ENCODE data around the gene SH2D7. TPM values are rescaled to one million over a fixed set of nuclear protein-coding genes. Genes with fewer than 3 reads are reported as not detected.

Gene SH2D7
- total and polyA plus RNA-seq, 2 donors (not counting 3 experiments of a cell fraction or from before 2014, with no cell fraction given): not detected

GRCh38 chr15:78109156-78109555, 16.8 kb downstream of the SH2D7 start:
- H3K4me2 ChIP-seq (ENCODE audit: insufficient read depth, low read length): no peak overlapping the region
- BruUV-seq (replicated peaks): no TSS peak
- no peaks in the 10 kb centered on the region for H3K9me3 ChIP-seq (replicated peaks; ENCODE audit: control insufficient read depth, insufficient read depth, low read length)
- CTCF ChIA-PET: interaction anchor here (0.9 to 11.2 kb wide), 31 partner anchors 8 to 431 kb away, joined by 3 to 273 read pairs (median 12); partner anchors contain the start of genes IDH3A, PSMA4, SH2D7 and TBC1D2B
- no peak overlapping the region for H3K9ac ChIP-seq (replicated peaks; ENCODE audit: extremely low read depth, insufficient read depth, low read length)
- DNase-seq (ENCODE audit: low read depth, low spot score): no peak
- intact Hi-C loops (cut with micrococcal nuclease): loop anchor here (2.0 kb wide), 1 partner anchor 32 kb away; the partner anchor contains the start of gene TBC1D2B
- H3K4me3 ChIP-seq (replicated peaks in 1 of 3; ENCODE audit: insufficient read depth in 1 of 3, low read depth in 1 of 3, low read length in 3 of 3): no peak overlapping the region
- H2AFZ ChIP-seq (ENCODE audit: low read depth, low read length): no peak overlapping the region
- TF ChIP-seq, protein P1, sequence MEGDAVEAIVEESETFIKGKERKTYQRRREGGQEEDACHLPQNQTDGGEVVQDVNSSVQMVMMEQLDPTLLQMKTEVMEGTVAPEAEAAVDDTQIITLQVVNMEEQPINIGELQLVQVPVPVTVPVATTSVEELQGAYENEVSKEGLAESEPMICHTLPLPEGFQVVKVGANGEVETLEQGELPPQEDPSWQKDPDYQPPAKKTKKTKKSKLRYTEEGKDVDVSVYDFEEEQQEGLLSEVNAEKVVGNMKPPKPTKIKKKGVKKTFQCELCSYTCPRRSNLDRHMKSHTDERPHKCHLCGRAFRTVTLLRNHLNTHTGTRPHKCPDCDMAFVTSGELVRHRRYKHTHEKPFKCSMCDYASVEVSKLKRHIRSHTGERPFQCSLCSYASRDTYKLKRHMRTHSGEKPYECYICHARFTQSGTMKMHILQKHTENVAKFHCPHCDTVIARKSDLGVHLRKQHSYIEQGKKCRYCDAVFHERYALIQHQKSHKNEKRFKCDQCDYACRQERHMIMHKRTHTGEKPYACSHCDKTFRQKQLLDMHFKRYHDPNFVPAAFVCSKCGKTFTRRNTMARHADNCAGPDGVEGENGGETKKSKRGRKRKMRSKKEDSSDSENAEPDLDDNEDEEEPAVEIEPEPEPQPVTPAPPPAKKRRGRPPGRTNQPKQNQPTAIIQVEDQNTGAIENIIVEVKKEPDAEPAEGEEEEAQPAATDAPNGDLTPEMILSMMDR (IDR thresholded peaks at IDR 0.05; ENCODE audit: extremely low read depth in 1 of 2, insufficient read depth in 1 of 2, low read depth in 1 of 2, low read length in 2 of 2): no peak
- TF ChIP-seq GATA2 (IDR thresholded peaks at IDR 0.05; ENCODE audit: insufficient read depth, insufficient read length, low read depth, low read length) (no peak), POLR2A (IDR thresholded peaks at IDR 0.05; ENCODE audit: low read depth, low read length) (no peak), MAX (IDR thresholded peaks at IDR 0.05; ENCODE audit: insufficient read depth, insufficient read length) (no peak), POLR2AphosphoS5 (IDR thresholded peaks at IDR 0.05; ENCODE audit: insufficient read depth, low read depth, low read length) (no peak), FOS (IDR thresholded peaks at IDR 0.05; ENCODE audit: borderline replicate concordance, insufficient read depth, low read length) (no peak), EZH2 (IDR thresholded peaks at IDR 0.05; ENCODE audit: borderline replicate concordance, low read depth, low read length, severe bottlenecking) (no peak), MYC (IDR thresholded peaks at IDR 0.05; ENCODE audit: low read depth, low read length) (no peak), JUN (IDR thresholded peaks at IDR 0.05; ENCODE audit: borderline replicate concordance, insufficient read depth, insufficient read length, low read depth) (no peak)
- H4K20me1 ChIP-seq (replicated peaks; ENCODE audit: control insufficient read depth, extremely low read depth, insufficient read depth, low read length): no peaks in the 10 kb centered on the region
- no peak for FAIRE-seq
- H3K36me3 ChIP-seq (ENCODE audit: control insufficient read depth in 2 of 2, extremely low read depth in 1 of 2, insufficient read depth in 2 of 2, low read length in 2 of 2): no peaks in the 10 kb centered on the region
- dilution Hi-C loops (cut with MboI; ENCODE audit: extremely low pct_ligation_motif_present, low sequenced_read_pairs): no loop called here
- H3K9me1 ChIP-seq (replicated peaks; ENCODE audit: control insufficient read depth, extremely low read depth, insufficient read depth, low read length): no peaks in the 10 kb centered on the region
- no peak overlapping the region for H3K27ac ChIP-seq (ENCODE audit: insufficient read depth, low read depth, low read length)
- no peaks in the 10 kb centered on the region for H3K27me3 ChIP-seq (ENCODE audit: control insufficient read depth in 2 of 2, insufficient read depth in 2 of 2, low read length in 2 of 2)
- H3K79me2 ChIP-seq (ENCODE audit: control insufficient read depth, insufficient read depth, low read length): no peaks in the 10 kb centered on the region
- POLR2A ChIA-PET: no interaction called here
- H3K4me1 ChIP-seq (ENCODE audit: control insufficient read depth, extremely low read depth, insufficient read depth, low read length): peaks cover 9% of the 10 kb centered on the region
